Esophagus squamous epithelium (tissue), 4 donors: ENCODE measurements around the gene RALY.

Experiments
- CTCF ChIP-seq, 6 experiments: fragments of 450-650 bp in 4 of 6; fragments of 200-600 bp in 2 of 6; sonication (generic) in 2 of 6; IDR thresholded peaks; one replicate each; pipeline ENCODE4 v1.5.1; 2016 to 2019; ENCODE audit warnings: antibody characterized with exemption in 6 of 6, mild to moderate bottlenecking in 4 of 6, moderate library complexity in 4 of 6
- POLR2A ChIP-seq, 4 donors: fragments of 450-650 bp; IDR thresholded peaks; one replicate each; pipeline ENCODE4 v1.6.1; 2017; ENCODE audit warnings: antibody characterized with exemption in 4 of 4, mild to moderate bottlenecking in 4 of 4, moderate library complexity in 3 of 4

- no peak for TF ChIP-seq POLR2A (IDR thresholded peaks at IDR 0.05)
- TF ChIP-seq CTCF (IDR thresholded peaks at IDR 0.05) = no peak
Observed at GRCh38 chr20:33985830-33986229, 7.9 kb upstream of the RALY start.
